GM23248 (cell line): ENCODE data around the gene C20orf144. TPM values are rescaled to one million over a fixed set of nuclear protein-coding genes. Genes with fewer than 3 reads are reported as not detected.

Experiments used
- DNase-seq: peaks from one replicate; pipeline ENCODE4 v3.0.0-alpha.2; 2015
- H2AFZ ChIP-seq: fragments of 200-600 bp; sonication (generic); 2 replicates; pipeline ENCODE4 v1.6.1; 2016; ENCODE audit warnings: antibody characterized with exemption
- H3F3A ChIP-seq: fragments of 200-600 bp; sonication (generic); 2 replicates; pipeline ENCODE4 v1.6.1; 2016; ENCODE audit warnings: mild to moderate bottlenecking, antibody characterized with exemption, mixed run types; ENCODE audit not compliant: insufficient read depth
- H3K27ac ChIP-seq: fragments of 200-600 bp; sonication (generic); 2 replicates; pipeline ENCODE4 v1.5.1; 2016; ENCODE audit warnings: mild to moderate bottlenecking
- H3K27me3 ChIP-seq: fragments of 200-600 bp; sonication (generic); replicated peaks from 2 replicates; pipeline ENCODE4 v1.6.1; 2016; ENCODE audit warnings: mild to moderate bottlenecking; ENCODE audit not compliant: insufficient read depth
- H3K36me3 ChIP-seq: fragments of 200-600 bp; sonication (generic); 2 replicates; pipeline ENCODE4 v1.6.1; 2016; ENCODE audit warnings: low read depth, mild to moderate bottlenecking
- H3K4me1 ChIP-seq: fragments of 200-600 bp; sonication (generic); 2 replicates; pipeline ENCODE4 v1.6.1; 2016; ENCODE audit warnings: mild to moderate bottlenecking; ENCODE audit not compliant: insufficient read depth
- H3K4me2 ChIP-seq: fragments of 200-600 bp; sonication (generic); one replicate; pipeline ENCODE4 v1.6.1; 2016; ENCODE audit warnings: mild to moderate bottlenecking; ENCODE audit not compliant: unreplicated experiment
- H3K4me3 ChIP-seq: fragments of 200-600 bp; sonication (generic); 2 replicates; pipeline ENCODE4 v1.5.1; 2016; ENCODE audit warnings: mild to moderate bottlenecking
- H3K79me2 ChIP-seq: fragments of 200-600 bp; sonication (generic); 2 replicates; pipeline ENCODE4 v1.6.1; 2016; ENCODE audit warnings: mild to moderate bottlenecking; ENCODE audit not compliant: insufficient read depth
- H3K9ac ChIP-seq: fragments of 200-600 bp; sonication (generic); 2 replicates; pipeline ENCODE4 v1.6.1; 2016; ENCODE audit warnings: mild to moderate bottlenecking
- H3K9me2 ChIP-seq: fragments of 200-600 bp; sonication (generic); 2 replicates; pipeline ENCODE4 v1.6.1; 2016; ENCODE audit warnings: mixed run types, mild to moderate bottlenecking, moderate library complexity; ENCODE audit not compliant: insufficient read depth
- H3K9me3 ChIP-seq: fragments of 200-600 bp; sonication (generic); one replicate; pipeline ENCODE4 v1.6.1; 2017; ENCODE audit warnings: low read depth
- H4K20me1 ChIP-seq: fragments of 200-600 bp; sonication (generic); 2 replicates; pipeline ENCODE4 v1.6.0; 2016; ENCODE audit not compliant: insufficient read depth
- EZH2 ChIP-seq: fragments of 200-600 bp; sonication (generic); IDR thresholded peaks from 2 replicates; pipeline ENCODE4 v1.6.1; 2018; ENCODE audit warnings: antibody characterized with exemption, mild to moderate bottlenecking; ENCODE audit not compliant: insufficient read depth, poor library complexity, severe bottlenecking
- EZH2phosphoT487 ChIP-seq: fragments of 200-600 bp; sonication (generic); IDR thresholded peaks from 2 replicates; pipeline ENCODE4 v1.6.1; 2018; ENCODE audit warnings: antibody characterized with exemption, moderate library complexity, mild to moderate bottlenecking, low read depth; ENCODE audit not compliant: insufficient read depth
- WGBS, 2 experiments: methylation state at CpG; one replicate each; pipeline ENCODE4 v1.1.6; 2015 to 2017; ENCODE audit warnings: low lambda C conversion rate in 2 of 2, low coverage in 1 of 2; ENCODE audit errors: missing lambda C conversion rate in 2 of 2; 5-methylcytosine and 5-hydroxymethylcytosine counted together
- in situ Hi-C: fragments of 300-500 bp; cut with MboI; formaldehyde crosslinking; loops from 2 replicates; pipeline ENCODE4 v1.15.0; 2020
- polyA plus RNA-seq: library from polyadenylated mRNA; unstranded; fragments of >200 nt; fragmentation: Nextera tagmentation; extraction: Ambion mirVana; gene quantifications from 2 replicates; pipeline ENCODE4 v1.2.1, GENCODE V29; 2016
- total RNA-seq: library from RNA; depleted of rRNA; stranded (reverse); fragments of >200 nt; shearing (Covaris generic); gene quantifications from 2 replicates; pipeline ENCODE4 v1.2.3, GENCODE V29; 2014

C20orf144 gene
- total and polyA plus RNA-seq, 2 experiments from 2014 or later, result 0.25 TPM; not detected in 1

GRCh38 chr20:33668466-33669155 lies 6.5 kb downstream of the C20orf144 start:
- no peak for DNase-seq
- H3K79me2 ChIP-seq, result peaks cover 18% of the 10 kb centered on the region
- no peak overlapping the region for H3K4me2 ChIP-seq

GRCh38 chr20:33669224-33669623 lies 7.1 kb downstream of the C20orf144 start:
- no peak for DNase-seq
- Histone ChIP-seq H4K20me1 (no peaks in the 10 kb centered on the region), H3K27me3 (no peaks in the 10 kb centered on the region), H3F3A (peaks cover 16% of the 10 kb centered on the region), H3K9me2 (no peaks in the 10 kb centered on the region), H3K36me3 (no peaks in the 10 kb centered on the region), H3K27ac (no peak overlapping the region), H3K4me3 (no peak overlapping the region), H3K9ac (no peak overlapping the region), H3K9me3 (no peaks in the 10 kb centered on the region), H3K4me1 (peaks cover 23% of the 10 kb centered on the region), H2AFZ (no peak overlapping the region), H3K4me2 (no peak overlapping the region), H3K79me2 (peaks cover 21% of the 10 kb centered on the region)
- in situ Hi-C loops, result no loop called here
- TF ChIP-seq EZH2phosphoT487 (no peak), EZH2 (no peak)
- WGBS, 2 experiments, result 83 to 86% methylated on average over 5 of the region's 5 CpGs

More at GRCh38 chr20:33668466-33669155, 6.5 kb downstream of the C20orf144 start:
- Histone ChIP-seq H3F3A (peaks cover 16% of the 10 kb centered on the region), H3K9ac (no peak overlapping the region), H3K4me1 (peaks cover 27% of the 10 kb centered on the region), H2AFZ (no peak overlapping the region), H3K9me3 (no peaks in the 10 kb centered on the region), H3K9me2 (no peaks in the 10 kb centered on the region), H3K27me3 (no peaks in the 10 kb centered on the region), H3K4me3 (no peak overlapping the region; the same call in 1 of the 2 replicates), H4K20me1 (no peaks in the 10 kb centered on the region), H3K27ac (no peak overlapping the region), H3K36me3 (no peaks in the 10 kb centered on the region)
- in situ Hi-C loops, result no loop called here
- TF ChIP-seq EZH2phosphoT487 (no peak), EZH2 (no peak)
- WGBS, 2 experiments, result 91% methylated on average over 13 of the region's 13 CpGs

GRCh38 chr20:33669873-33670640 lies 7.9 kb downstream of the C20orf144 start:
- no peaks in the 10 kb centered on the region for H3K27me3 ChIP-seq
- 80 to 82% methylated on average over 13 of the region's 13 CpGs for WGBS, 2 experiments
- TF ChIP-seq EZH2, result no peak
- TF ChIP-seq EZH2phosphoT487, result no peak
- no peak overlapping the region for H3K4me3 ChIP-seq
- H3F3A ChIP-seq, result peaks cover 23% of the 10 kb centered on the region
- H4K20me1 ChIP-seq, result no peaks in the 10 kb centered on the region
- no peak overlapping the region for H2AFZ ChIP-seq
- no peak overlapping the region for H3K9ac ChIP-seq
- H3K4me1 ChIP-seq, result peaks cover 22% of the 10 kb centered on the region
- no peak overlapping the region for H3K4me2 ChIP-seq
- no peak for DNase-seq
- no peak overlapping the region for H3K27ac ChIP-seq
- H3K36me3 ChIP-seq, result no peaks in the 10 kb centered on the region
- peaks cover 21% of the 10 kb centered on the region for H3K79me2 ChIP-seq
- H3K9me2 ChIP-seq, result no peaks in the 10 kb centered on the region
- H3K9me3 ChIP-seq, result no peaks in the 10 kb centered on the region
- in situ Hi-C loops, result no loop called here

GRCh38 chr20:33670715-33671499 lies 8.8 kb downstream of the C20orf144 start:
- Histone ChIP-seq H3K36me3 (no peaks in the 10 kb centered on the region), H3K4me1 (peaks cover 28% of the 10 kb centered on the region), H3K9ac (no peak overlapping the region), H4K20me1 (no peaks in the 10 kb centered on the region), H3F3A (peaks cover 24% of the 10 kb centered on the region), H3K9me3 (no peaks in the 10 kb centered on the region), H3K79me2 (peaks cover 21% of the 10 kb centered on the region), H3K4me3 (no peak overlapping the region), H2AFZ (no peak overlapping the region), H3K4me2 (no peak overlapping the region), H3K9me2 (no peaks in the 10 kb centered on the region), H3K27ac (no peak overlapping the region), H3K27me3 (no peaks in the 10 kb centered on the region)
- 91 to 93% methylated on average over 6 of the region's 6 CpGs for WGBS, 2 experiments
- in situ Hi-C loops, result no loop called here
- no peak for DNase-seq
- TF ChIP-seq EZH2phosphoT487, result no peak
- no peak for TF ChIP-seq EZH2
